Measurements from ENCODE around the gene TMEM184B.

The TMEM184B gene

GRCh38 chr22:38193580-38193979, 79.2 kb downstream of the TMEM184B start:
- Histone ChIP-seq H3K79me2 (ENCODE audit: control insufficient read depth, low read length) (no peaks in the 10 kb centered on the region), H3K36me3 (ENCODE audit: control insufficient read depth, low read length) (no peaks in the 10 kb centered on the region), H3K9me2 (replicated peaks; ENCODE audit: control insufficient read depth, low read length) (no peaks in the 10 kb centered on the region), H3K27me3 (ENCODE audit: control insufficient read depth, low read length) (peaks cover 3% of the 10 kb centered on the region; the same call in 1 of the 2 replicates), H3F3A (ENCODE audit: control insufficient read depth, insufficient read depth) (no peaks in the 10 kb centered on the region), H3K4me1 (ENCODE audit: control insufficient read depth, low read length) (peaks cover 7% of the 10 kb centered on the region; the same call in 1 of the 2 replicates), H3K4me3 (ENCODE audit: low read length) (no peak overlapping the region), H3K27ac (ENCODE audit: low read depth, low read length) (no peak overlapping the region), H4K20me1 (ENCODE audit: control insufficient read depth, insufficient read depth, low read depth, low read length) (no peaks in the 10 kb centered on the region), H3K4me2 (ENCODE audit: low read length) (no peak overlapping the region), H3K9me3 (ENCODE audit: control insufficient read depth, insufficient read depth, low read length) (no peaks in the 10 kb centered on the region)
- no peak for TF ChIP-seq EZH2phosphoT487 (IDR thresholded peaks at IDR 0.05; ENCODE audit: borderline replicate concordance, low read length)
- TF ChIP-seq, protein P1, sequence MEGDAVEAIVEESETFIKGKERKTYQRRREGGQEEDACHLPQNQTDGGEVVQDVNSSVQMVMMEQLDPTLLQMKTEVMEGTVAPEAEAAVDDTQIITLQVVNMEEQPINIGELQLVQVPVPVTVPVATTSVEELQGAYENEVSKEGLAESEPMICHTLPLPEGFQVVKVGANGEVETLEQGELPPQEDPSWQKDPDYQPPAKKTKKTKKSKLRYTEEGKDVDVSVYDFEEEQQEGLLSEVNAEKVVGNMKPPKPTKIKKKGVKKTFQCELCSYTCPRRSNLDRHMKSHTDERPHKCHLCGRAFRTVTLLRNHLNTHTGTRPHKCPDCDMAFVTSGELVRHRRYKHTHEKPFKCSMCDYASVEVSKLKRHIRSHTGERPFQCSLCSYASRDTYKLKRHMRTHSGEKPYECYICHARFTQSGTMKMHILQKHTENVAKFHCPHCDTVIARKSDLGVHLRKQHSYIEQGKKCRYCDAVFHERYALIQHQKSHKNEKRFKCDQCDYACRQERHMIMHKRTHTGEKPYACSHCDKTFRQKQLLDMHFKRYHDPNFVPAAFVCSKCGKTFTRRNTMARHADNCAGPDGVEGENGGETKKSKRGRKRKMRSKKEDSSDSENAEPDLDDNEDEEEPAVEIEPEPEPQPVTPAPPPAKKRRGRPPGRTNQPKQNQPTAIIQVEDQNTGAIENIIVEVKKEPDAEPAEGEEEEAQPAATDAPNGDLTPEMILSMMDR (IDR thresholded peaks at IDR 0.05; ENCODE audit: low read depth, low read length, poor library complexity, severe bottlenecking) = no peak

- Histone ChIP-seq H4K20me1 (ENCODE audit: control insufficient read depth, insufficient read depth, low read depth, low read length) (no peaks in the 10 kb centered on the region), H3K9me2 (replicated peaks; ENCODE audit: control insufficient read depth, low read length) (no peaks in the 10 kb centered on the region), H3K79me2 (ENCODE audit: control insufficient read depth, low read length) (no peaks in the 10 kb centered on the region), H3K27me3 (ENCODE audit: control insufficient read depth, low read length) (peaks cover 6% of the 10 kb centered on the region), H3F3A (ENCODE audit: control insufficient read depth, insufficient read depth) (no peaks in the 10 kb centered on the region), H3K4me1 (ENCODE audit: control insufficient read depth, low read length) (peaks cover 7% of the 10 kb centered on the region; the same call in 1 of the 2 replicates), H3K4me3 (ENCODE audit: low read length) (no peak overlapping the region), H3K4me2 (ENCODE audit: low read length) (no peak overlapping the region), H3K9me3 (ENCODE audit: control insufficient read depth, insufficient read depth, low read length) (no peaks in the 10 kb centered on the region), H3K27ac (ENCODE audit: low read depth, low read length) (no peak overlapping the region), H3K36me3 (ENCODE audit: control insufficient read depth, low read length) (no peaks in the 10 kb centered on the region)
- no peak for TF ChIP-seq EZH2phosphoT487 (IDR thresholded peaks at IDR 0.05; ENCODE audit: borderline replicate concordance, low read length)
- TF ChIP-seq, protein P1 (IDR thresholded peaks at IDR 0.05; ENCODE audit: low read depth, low read length, poor library complexity, severe bottlenecking) = no peak
Observed at GRCh38 chr22:38192475-38192863, 80.3 kb downstream of the TMEM184B start.

- no peak overlapping the region for H3K4me3 ChIP-seq (ENCODE audit: low read length)
- no peaks in the 10 kb centered on the region for H4K20me1 ChIP-seq (ENCODE audit: control insufficient read depth, insufficient read depth, low read depth, low read length)
- no peaks in the 10 kb centered on the region for H3K9me3 ChIP-seq (ENCODE audit: control insufficient read depth, insufficient read depth, low read length)
- no peaks in the 10 kb centered on the region for H3K9me2 ChIP-seq (replicated peaks; ENCODE audit: control insufficient read depth, low read length)
- no peak overlapping the region for H3K4me2 ChIP-seq (ENCODE audit: low read length)
- TF ChIP-seq, protein P1 (IDR thresholded peaks at IDR 0.05; ENCODE audit: low read depth, low read length, poor library complexity, severe bottlenecking) = no peak
- no peak for TF ChIP-seq EZH2phosphoT487 (IDR thresholded peaks at IDR 0.05; ENCODE audit: borderline replicate concordance, low read length)
- H3F3A ChIP-seq (ENCODE audit: control insufficient read depth, insufficient read depth) = no peaks in the 10 kb centered on the region
- H3K27me3 ChIP-seq (ENCODE audit: control insufficient read depth, low read length) = peaks cover 8% of the 10 kb centered on the region
- no peak overlapping the region for H3K27ac ChIP-seq (ENCODE audit: low read depth, low read length)
- H3K36me3 ChIP-seq (ENCODE audit: control insufficient read depth, low read length) = no peaks in the 10 kb centered on the region
- peaks cover 7% of the 10 kb centered on the region; the same call in 1 of the 2 replicates for H3K4me1 ChIP-seq (ENCODE audit: control insufficient read depth, low read length)
- no peaks in the 10 kb centered on the region for H3K79me2 ChIP-seq (ENCODE audit: control insufficient read depth, low read length)
Observed at GRCh38 chr22:38191731-38192474, 80.9 kb downstream of the TMEM184B start.
